Heart left ventricle (tissue), 16 donors: ENCODE data around the gene RNF123. TPM values are rescaled to one million over a fixed set of nuclear protein-coding genes. Genes with fewer than 3 reads are reported as not detected.

ENCODE experiments used
- ATAC-seq, 4 donors: fragments of 200-7000 bp; cut with Tn5 transposase; one replicate each; pipeline ENCODE4 v1.9.1; 2020 to 2022; ENCODE audit warnings: moderate library complexity in 4 of 4, mild to moderate bottlenecking in 3 of 4, moderate number of reproducible peaks in 1 of 4
- DNase-seq, 5 donors: peaks; one replicate each; pipeline ENCODE4 v3.0.0-alpha.2; 2020
- H3K27ac ChIP-seq, 12 donors: fragments of 200-600 bp; sonication (generic) in 4 of 12; one replicate each; pipeline versions ENCODE4 v1.5.0 to v1.8.0; 2016 to 2022; ENCODE audit warnings: mild to moderate bottlenecking in 2 of 12
- H3K27me3 ChIP-seq, 9 donors: fragments of 200-600 bp; sonication (generic) in 2 of 9; one replicate each; pipeline versions ENCODE4 v1.5.1 to v1.8.0; 2016 to 2022; ENCODE audit warnings: mild to moderate bottlenecking in 3 of 9
- H3K36me3 ChIP-seq, 9 donors: fragments of 200-600 bp; sonication (generic) in 2 of 9; one replicate each; pipeline versions ENCODE4 v1.5.0 to v1.8.0; 2018 to 2022; ENCODE audit warnings: mild to moderate bottlenecking in 2 of 9
- H3K4me1 ChIP-seq, 12 donors: fragments of 200-600 bp; sonication (generic) in 4 of 12; one replicate each; pipeline versions ENCODE4 v1.5.0 to v1.8.0; 2016 to 2022; ENCODE audit warnings: mild to moderate bottlenecking in 3 of 12
- H3K4me3 ChIP-seq, 12 donors: fragments of 200-600 bp; sonication (generic) in 4 of 12; one replicate each; pipeline versions ENCODE4 v1.5.0 to v1.8.0; 2017 to 2022; ENCODE audit warnings: mild to moderate bottlenecking in 9 of 12, moderate library complexity in 4 of 12
- H3K9me3 ChIP-seq, 12 donors: fragments of 200-600 bp; sonication (generic) in 4 of 12; one replicate each; pipeline versions ENCODE4 v1.5.0 to v1.8.0; 2016 to 2022; ENCODE audit warnings: mild to moderate bottlenecking in 1 of 12
- CTCF ChIP-seq, 12 donors: fragments of 200-600 bp; sonication (generic) in 4 of 12; IDR thresholded peaks; one replicate each; pipeline versions ENCODE4 v1.5.0 to v1.8.0; 2018 to 2022; ENCODE audit warnings: antibody characterized with exemption in 12 of 12, mild to moderate bottlenecking in 5 of 12
- POLR2A ChIP-seq, 2 donors: fragments of 450-650 bp; IDR thresholded peaks; one replicate each; pipeline ENCODE4 v1.6.1; 2017; ENCODE audit warnings: antibody characterized with exemption in 2 of 2, mild to moderate bottlenecking in 2 of 2, moderate library complexity in 2 of 2
- WGBS, 4 donors: extraction: QIAGEN DNeasy Blood & Tissue Kit in 2 of 4; methylation state at CpG; one replicate each; pipeline versions ENCODE4 v1.1.5 to v1.1.7; 2013 to 2018; 5-methylcytosine and 5-hydroxymethylcytosine counted together
- intact Hi-C, 10 donors: fragments of 100-400 bp; cut with DNase I; formaldehyde crosslinking; loops; one replicate each; pipeline versions ENCODE4 v1.11.1 to v1.14.2; 2022
- long read RNA-seq, 3 donors: library from polyadenylated mRNA; unstranded; transcript quantifications; one replicate each; pipeline ENCODE4 v2.0.0, GENCODE V29; 2020 to 2021
- polyA plus RNA-seq, 2 donors: library from polyadenylated mRNA; stranded (reverse); fragments of 200-250 nt; gene quantifications; one replicate each; pipeline ENCODE4 v1.2.3, GENCODE V29; 2013
- total RNA-seq, 9 donors: library from RNA; depleted of rRNA in 2 of 9; stranded (reverse); fragments of >200 nt in 2 of 9; fragmentation: NEBNext Ultra II Directional in 3 of 9; extraction: Animal tissue kit (Norgen Biotek cat#: 25700) in 3 of 9; gene quantifications; one replicate each; pipeline versions ENCODE4 v1.1.0 to v1.2.4, GENCODE V29; 2016 to 2023
- donor health status: ischemic (EF 13 %, LVEDD 7.1; RV severe dilation, severe dysfunction).
- donor health status: healthy with polysubstance abuse.
- donor health status: DM: no; HTN: yes; CAD: no.
- donor health status: DM: no; HTN: no; CAD: no.
- donor health status: ischemic (EF 25% LVEDD 6.9; RV normal size, moderate dysfunction).
- donor health status: ischemic (EF 25% LVEDD 5.7; RV mildly dilated, moderate dysfunction).
- donor health status: healthy.
- donor health status: DM: yes; HTN: yes; CAD: no.
- donor health status: ischemic (EF 35%, LVEDD 5.7; RV mildly dilated, moderate dysfunction).
- donor health status: nonischemic (EF 11% LVEDD 7.7; RV severe dilation, severe dysfunction).
- donor health status: DM: yes; HTN: yes; CAD: no.
- donor health status: PGD.
- donor health status: ischemic (EF 29% LVEDD 5.4; RV normal size, mild dysfunction).
- donor health status: nonischemic (EF 23%, LVEDD 6.1; RV moderate dilation, normal function).

The RNF123 gene
- 10 to 100 TPM; 44.6 to 61.4 (median 49.5) TPM for total RNA-seq
- polyA plus RNA-seq, result 10 to 100 TPM; 27.7 to 28.5 TPM
- long read RNA-seq, donor 1, full-length matches to known transcripts, result 11 of 64 reads
- long read RNA-seq, donor 1, partial matches to known transcripts, result 36 of 64 reads
- long read RNA-seq, donor 1, other reads (novel, unspliced or antisense), result 17 of 64 reads
- long read RNA-seq, donor 2, full-length matches to known transcripts, result 53 of 176 reads
- long read RNA-seq, donor 2, partial matches to known transcripts, result 53 of 176 reads
- long read RNA-seq, donor 2, other reads (novel, unspliced or antisense), result 70 of 176 reads
- long read RNA-seq, donor 3, full-length matches to known transcripts, result 9 of 44 reads
- long read RNA-seq, donor 3, partial matches to known transcripts, result 21 of 44 reads
- long read RNA-seq, donor 3, other reads (novel, unspliced or antisense), result 14 of 44 reads

DNA sequence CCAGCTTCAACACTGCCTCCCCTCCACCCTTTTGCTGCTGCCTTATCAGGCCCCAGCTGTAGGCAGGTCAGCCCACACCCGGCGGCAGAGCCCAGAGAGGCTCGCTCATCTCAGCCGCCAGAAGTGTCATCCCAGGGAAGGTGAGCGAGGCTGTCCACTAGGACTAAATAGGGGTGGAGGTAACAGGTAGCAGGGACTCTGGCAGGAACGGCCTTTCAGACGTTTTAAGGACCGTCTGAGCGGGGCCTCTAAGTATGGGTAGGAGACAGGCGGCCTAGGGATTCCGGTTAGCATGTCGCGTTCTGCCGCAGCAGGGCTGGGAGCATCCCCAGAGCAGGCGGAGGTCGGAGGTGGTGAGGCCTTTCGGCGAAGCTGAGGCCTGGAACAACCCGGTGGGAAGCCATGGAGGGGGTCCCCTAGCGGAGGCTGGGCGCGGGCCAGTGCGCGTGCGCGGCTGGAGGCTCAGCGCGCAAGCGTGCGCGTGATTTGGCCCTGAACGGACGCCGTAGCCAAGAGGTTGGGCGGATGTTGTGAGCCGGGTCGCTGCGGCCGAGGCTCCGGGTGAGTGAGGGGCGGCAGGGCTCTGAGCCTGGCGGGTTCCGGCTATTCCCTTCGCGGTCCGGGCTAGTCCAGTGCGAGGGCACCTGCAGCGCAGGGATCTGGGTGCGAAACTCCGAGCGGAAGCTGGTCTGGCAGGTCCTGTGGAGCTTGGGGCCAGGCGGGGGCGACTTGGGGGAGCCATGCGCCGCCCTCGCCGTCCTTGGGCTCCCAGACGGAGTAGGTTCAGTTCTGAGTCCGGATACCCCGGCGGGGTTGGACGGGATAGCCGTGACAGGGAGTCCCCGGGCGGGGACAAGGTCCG is at the start of gene RNF123, which contains the start of gene MST1:
TSS of gene RNF123 (plus strand) at position 512 of the 862 bp plus-strand sequence. CDS start 1,609 bp downstream, outside the sequence.
TSS of gene MST1 (minus strand) at position 429 of the 862 bp plus-strand sequence. CDS start 783 bp downstream, outside the sequence.
- peak; percentile 46 to 85 (median 78) for ATAC-seq
- 0 to 3% (median 2%) methylated on average over 26 to 66 of the region's 66 CpGs for WGBS, 4 donors
- Histone ChIP-seq H3K4me1 (peaks cover 5 to 53% (median 25%) of the 10 kb centered on the region in 12 donors), H3K27me3 (no peaks in the 10 kb centered on the region), H3K27ac (peak within 1 kb of the TSS; percentile 50 to 92 (median 83)), H3K36me3 (peaks cover 0 to 7% (median 1%) of the 10 kb centered on the region in 9 donors), H3K4me3 (peak within 1 kb of the TSS; percentile 73 to 100 (median 97)), H3K9me3 (no peaks in the 10 kb centered on the region)
- peak; percentile 93 to 96 (median 95) for DNase-seq
- peak in 1 of 2 donors; percentile 72 for TF ChIP-seq POLR2A (IDR thresholded peaks at IDR 0.05)
- TF ChIP-seq CTCF (IDR thresholded peaks at IDR 0.05), result peak in 11 of 12 donors; percentile 12 to 58 (median 42)
- intact Hi-C loops, result no loop called here

DNA sequence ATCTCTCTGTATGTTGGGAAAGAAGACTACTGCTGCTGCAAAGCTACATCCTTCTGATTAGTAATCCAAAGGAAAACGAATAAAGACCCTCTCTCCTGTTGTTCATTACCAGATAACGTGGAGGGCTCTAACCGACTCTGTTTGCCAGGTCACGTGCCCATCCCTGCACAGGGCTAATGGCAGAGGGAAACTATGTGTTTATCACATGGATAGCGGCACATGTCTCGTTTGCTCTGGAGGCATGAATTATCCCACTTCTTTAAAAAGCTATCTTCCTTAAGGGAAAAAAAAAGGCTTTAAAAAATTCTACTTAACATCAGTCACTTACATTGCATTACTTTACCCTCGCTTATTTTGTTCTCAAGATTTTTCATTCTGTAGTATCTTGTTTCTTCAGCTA is 48.1 kb upstream of the RNF123 start:
- ATAC-seq, result no peak

DNA sequence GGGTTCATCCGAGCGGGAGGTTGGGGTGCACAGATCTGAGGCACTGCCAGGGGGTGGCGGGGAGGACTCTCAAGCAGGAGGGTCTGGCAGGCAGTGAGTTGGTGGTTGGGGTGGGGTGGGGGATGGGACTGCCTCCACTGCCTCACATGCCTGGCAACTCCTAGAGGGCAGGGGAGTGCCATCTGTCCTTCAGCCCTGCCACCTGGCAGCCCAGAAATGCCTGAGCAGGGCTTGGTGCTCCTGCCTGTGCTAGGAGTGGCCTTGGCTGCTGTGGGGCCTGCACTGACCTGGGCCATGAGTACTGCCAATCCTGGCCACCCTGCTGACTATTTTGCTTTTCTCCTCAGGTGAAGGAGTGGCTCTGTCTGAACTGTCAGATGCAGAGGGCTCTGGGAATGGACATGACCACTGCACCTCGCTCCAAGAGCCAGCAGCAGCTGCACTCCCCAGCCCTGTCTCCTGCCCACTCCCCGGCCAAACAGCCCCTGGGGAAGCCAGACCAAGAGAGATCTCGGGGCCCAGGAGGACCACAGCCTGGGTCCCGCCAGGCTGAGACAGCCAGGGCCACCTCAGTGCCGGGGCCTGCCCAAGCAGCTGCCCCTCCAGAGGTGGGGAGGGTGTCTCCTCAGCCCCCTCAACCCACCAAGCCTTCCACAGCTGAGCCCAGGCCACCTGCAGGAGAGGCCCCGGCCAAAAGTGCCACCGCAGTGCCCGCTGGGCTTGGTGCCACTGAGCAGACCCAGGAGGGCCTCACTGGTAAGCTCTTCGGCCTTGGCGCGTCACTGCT is 47.2 kb upstream of the RNF123 start:
- Histone ChIP-seq H3K9me3 (no peaks in the 10 kb centered on the region), H3K27ac (no peak overlapping the region), H3K4me3 (no peak overlapping the region), H3K27me3 (no peaks in the 10 kb centered on the region), H3K36me3 (no peaks in the 10 kb centered on the region), H3K4me1 (peaks cover 0 to 7% (median 0%) of the 10 kb centered on the region in 12 donors)
- WGBS, 4 donors, result 93 to 96% (median 95%) methylated on average over 7 to 14 of the region's 14 CpGs
- intact Hi-C loops, result no loop called here
- no peak for TF ChIP-seq POLR2A (IDR thresholded peaks at IDR 0.05)
- no peak for TF ChIP-seq CTCF (IDR thresholded peaks at IDR 0.05)
- ATAC-seq (no peak), DNase-seq (no peak)

More for the DNA sequence above, 48.1 kb upstream of the RNF123 start:
- DNase-seq, result peak in 1 of 5 donors; percentile 12
- Histone ChIP-seq H3K27me3 (no peaks in the 10 kb centered on the region), H3K4me3 (no peak overlapping the region), H3K27ac (no peak overlapping the region), H3K4me1 (peaks cover 0 to 12% (median 0%) of the 10 kb centered on the region in 12 donors), H3K9me3 (no peaks in the 10 kb centered on the region), H3K36me3 (no peaks in the 10 kb centered on the region)
- intact Hi-C loops, result no loop called here
- 58 to 65% (median 59%) methylated on average over 7 of the region's 7 CpGs for WGBS, 4 donors
- no peak for TF ChIP-seq POLR2A (IDR thresholded peaks at IDR 0.05)
- no peak for TF ChIP-seq CTCF (IDR thresholded peaks at IDR 0.05)
